Spleen (tissue), 11 donors: ENCODE measurements around the gene OTOG. TPM values are rescaled to one million over a fixed set of nuclear protein-coding genes. Genes with fewer than 3 reads are reported as not detected.

ENCODE experiments used
- DNase-seq: peaks from one replicate; pipeline ENCODE4 v3.0.0-alpha.2; 2020
- H3K27ac ChIP-seq, 8 donors: fragments of 200-600 bp; sonication (generic) in 7 of 8; 1 replicate in 4 of 8; 2 replicates in 4 of 8; pipeline versions ENCODE4 v1.5.0 to v1.8.0; 2016 to 2021; ENCODE audit warnings: inconsistent platforms in 4 of 8, mild to moderate bottlenecking in 4 of 8, moderate library complexity in 1 of 8
- H3K27me3 ChIP-seq, 7 donors: fragments of 200-600 bp; sonication (generic) in 6 of 7; replicated peaks in 1 of 7; 1 replicate in 4 of 7; 2 replicates in 3 of 7; pipeline versions ENCODE4 v1.5.0 to v1.8.0; 2016 to 2021; ENCODE audit warnings: inconsistent platforms in 3 of 7, mild to moderate bottlenecking in 1 of 7
- H3K36me3 ChIP-seq, 6 donors: fragments of 200-600 bp; sonication (generic) in 5 of 6; 1 replicate in 4 of 6; 2 replicates in 2 of 6; pipeline versions ENCODE4 v1.5.0 to v1.8.0; 2016 to 2021; ENCODE audit warnings: inconsistent platforms in 2 of 6
- H3K4me1 ChIP-seq, 6 donors: fragments of 200-600 bp; sonication (generic) in 5 of 6; 1 replicate in 3 of 6; 2 replicates in 3 of 6; pipeline versions ENCODE4 v1.5.0 to v1.8.0; 2016 to 2021; ENCODE audit warnings: inconsistent platforms in 3 of 6
- H3K4me3 ChIP-seq, 8 donors: fragments of 200-600 bp; sonication (generic) in 7 of 8; 1 replicate in 4 of 8; 2 replicates in 4 of 8; pipeline versions ENCODE4 v1.5.0 to v1.8.0; 2016 to 2021; ENCODE audit warnings: inconsistent platforms in 4 of 8, mild to moderate bottlenecking in 4 of 8, moderate library complexity in 2 of 8
- H3K9me3 ChIP-seq, 8 donors: fragments of 200-600 bp; sonication (generic) in 7 of 8; 1 replicate in 4 of 8; 2 replicates in 4 of 8; pipeline versions ENCODE4 v1.5.0 to v1.8.0; 2016 to 2021; ENCODE audit warnings: inconsistent platforms in 4 of 8
- POLR2A ChIP-seq, 3 donors: fragments of 450-650 bp; IDR thresholded peaks; one replicate each; pipeline ENCODE4 v1.5.1; 2017; ENCODE audit warnings: antibody characterized with exemption in 3 of 3, mild to moderate bottlenecking in 1 of 3
- POLR2AphosphoS5 ChIP-seq, 3 donors: sonication (generic); formaldehyde crosslinking; IDR thresholded peaks; one replicate each; pipeline ENCODE4 v1.5.1; 2017; ENCODE audit warnings: antibody characterized with exemption in 3 of 3
- WGBS, 5 donors: extraction: QIAGEN DNeasy Blood & Tissue Kit in 3 of 5; methylation state at CpG; one replicate each; pipeline versions ENCODE4 v1.1.5 to v1.1.7; 2013 to 2018; 5-methylcytosine and 5-hydroxymethylcytosine counted together
- intact Hi-C: fragments of 100-400 bp; cut with DNase I; formaldehyde crosslinking; loops from one replicate; pipeline ENCODE4 v1.15.0; 2023; ENCODE audit warnings: low total_unique reads
- polyA plus RNA-seq, 3 donors: library from polyadenylated mRNA; stranded (reverse); fragments of 200-250 nt; gene quantifications; one replicate each; pipeline ENCODE4 v1.2.1, GENCODE V29; 2013
- total RNA-seq, 7 donors: library from RNA; depleted of rRNA in 3 of 7; stranded (reverse); fragments of >200 nt in 3 of 7; fragmentation: NEBNext Ultra II Directional in 4 of 7; extraction: Animal tissue kit (Norgen Biotek cat#: 25700) in 4 of 7; gene quantifications; one replicate each; pipeline versions ENCODE4 v1.1.0 to v1.2.1, GENCODE V29; 2016 to 2021
- TF ChIP-seq, protein P1 (sequence below), 11 experiments: fragments of 200-600 bp in 7 of 11; fragments of 450-650 bp in 4 of 11; sonication (generic) in 4 of 11; IDR thresholded peaks in 8 of 11; conservative IDR thresholded peaks in 3 of 11; 1 replicate in 7 of 11; 2 replicates in 4 of 11; pipeline versions ENCODE4 v1.4.0 to v1.8.0; 2016 to 2021; ENCODE audit warnings: antibody characterized with exemption in 11 of 11, inconsistent platforms in 4 of 11, mild to moderate bottlenecking in 1 of 11
- donor health status: healthy with polysubstance abuse.
- donor health status: DM: no; HTN: no; CAD: no; lungs with moderate emphysema.
- donor health status: DM: no; HTN: no; CAD: no.
- donor health status: Bipolar disorder and iron deficiency.
- donor health status: healthy.
- donor health status: DM: no; HTN: no; CAD: no.
- donor health status: DM: yes; HTN: yes; CAD: no.

The OTOG gene
- total and polyA plus RNA-seq, 10 donors = not detected

DNA sequence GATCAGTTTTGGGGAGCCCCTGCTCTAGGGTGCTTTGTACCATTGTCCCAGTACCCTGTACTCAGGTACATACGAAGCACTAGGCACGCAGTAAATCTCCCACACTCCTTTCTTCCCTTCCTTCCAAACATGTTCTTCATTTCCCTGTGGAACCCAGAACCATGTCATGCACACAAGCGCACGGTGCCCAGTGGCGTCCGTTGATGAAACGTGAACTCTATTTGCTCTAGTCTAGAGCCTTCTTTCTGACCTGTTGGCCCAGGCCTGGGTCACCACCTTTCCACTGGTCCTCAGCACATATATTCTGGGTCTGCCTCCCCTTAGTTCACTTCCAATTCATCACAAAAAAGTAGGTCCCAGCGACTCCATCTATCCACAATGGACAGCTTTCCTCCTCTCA, 9.8 kb upstream of the OTOG start:
- H3K4me1 ChIP-seq = no peaks in the 10 kb centered on the region
- H3K27ac ChIP-seq = no peak overlapping the region
- peaks cover 0 to 4% (median 0%) of the 10 kb centered on the region in 7 donors for H3K27me3 ChIP-seq
- H3K4me3 ChIP-seq = no peak overlapping the region
- WGBS, 5 donors = 81 to 93% (median 89%) methylated on average over 8 of the region's 8 CpGs
- H3K9me3 ChIP-seq = no peaks in the 10 kb centered on the region
- TF ChIP-seq, protein P1, sequence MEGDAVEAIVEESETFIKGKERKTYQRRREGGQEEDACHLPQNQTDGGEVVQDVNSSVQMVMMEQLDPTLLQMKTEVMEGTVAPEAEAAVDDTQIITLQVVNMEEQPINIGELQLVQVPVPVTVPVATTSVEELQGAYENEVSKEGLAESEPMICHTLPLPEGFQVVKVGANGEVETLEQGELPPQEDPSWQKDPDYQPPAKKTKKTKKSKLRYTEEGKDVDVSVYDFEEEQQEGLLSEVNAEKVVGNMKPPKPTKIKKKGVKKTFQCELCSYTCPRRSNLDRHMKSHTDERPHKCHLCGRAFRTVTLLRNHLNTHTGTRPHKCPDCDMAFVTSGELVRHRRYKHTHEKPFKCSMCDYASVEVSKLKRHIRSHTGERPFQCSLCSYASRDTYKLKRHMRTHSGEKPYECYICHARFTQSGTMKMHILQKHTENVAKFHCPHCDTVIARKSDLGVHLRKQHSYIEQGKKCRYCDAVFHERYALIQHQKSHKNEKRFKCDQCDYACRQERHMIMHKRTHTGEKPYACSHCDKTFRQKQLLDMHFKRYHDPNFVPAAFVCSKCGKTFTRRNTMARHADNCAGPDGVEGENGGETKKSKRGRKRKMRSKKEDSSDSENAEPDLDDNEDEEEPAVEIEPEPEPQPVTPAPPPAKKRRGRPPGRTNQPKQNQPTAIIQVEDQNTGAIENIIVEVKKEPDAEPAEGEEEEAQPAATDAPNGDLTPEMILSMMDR (IDR thresholded peaks at IDR 0.05 in 8 of 11, conservative IDR thresholded peaks at IDR 0.05 in 3 of 11) = no peak
- TF ChIP-seq POLR2AphosphoS5 (IDR thresholded peaks at IDR 0.05) (no peak), POLR2A (IDR thresholded peaks at IDR 0.05) (no peak)
- DNase-seq = peak; percentile 21
- intact Hi-C loops = no loop called here
- H3K36me3 ChIP-seq = no peaks in the 10 kb centered on the region

DNA sequence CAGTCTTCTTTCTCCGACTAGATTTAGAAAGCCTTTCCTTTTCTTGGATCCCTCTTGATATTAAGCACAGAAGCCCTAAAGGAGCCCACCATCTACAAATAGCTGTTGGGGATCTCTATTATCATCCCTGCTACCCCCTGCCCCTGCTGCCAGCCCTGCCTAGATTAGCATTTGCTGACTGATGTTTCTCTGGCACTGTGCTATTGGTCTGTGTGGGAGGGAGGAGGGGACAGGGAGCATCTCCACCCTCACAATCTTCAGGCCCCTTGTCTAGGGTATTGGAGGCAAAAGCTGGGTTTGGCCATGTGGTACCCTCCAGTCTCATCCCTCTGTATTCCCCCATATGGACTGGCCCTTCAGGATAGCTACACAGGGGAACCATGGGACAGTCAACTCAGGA, 9.0 kb upstream of the OTOG start:
- Histone ChIP-seq H3K36me3 (no peaks in the 10 kb centered on the region), H3K27ac (no peak overlapping the region), H3K4me1 (no peaks in the 10 kb centered on the region), H3K4me3 (no peak overlapping the region), H3K27me3 (peaks cover 0 to 8% (median 0%) of the 10 kb centered on the region in 7 donors), H3K9me3 (no peaks in the 10 kb centered on the region)
- TF ChIP-seq, protein P1 (IDR thresholded peaks at IDR 0.05 in 8 of 11, conservative IDR thresholded peaks at IDR 0.05 in 3 of 11) = no peak
- TF ChIP-seq POLR2A (IDR thresholded peaks at IDR 0.05) (no peak), POLR2AphosphoS5 (IDR thresholded peaks at IDR 0.05) (no peak)
- peak; percentile 19 for DNase-seq
- WGBS, 5 donors = 92 to 100% (median 95%) methylated on average over 1 of the region's 1 CpG
- intact Hi-C loops = no loop called here

DNA sequence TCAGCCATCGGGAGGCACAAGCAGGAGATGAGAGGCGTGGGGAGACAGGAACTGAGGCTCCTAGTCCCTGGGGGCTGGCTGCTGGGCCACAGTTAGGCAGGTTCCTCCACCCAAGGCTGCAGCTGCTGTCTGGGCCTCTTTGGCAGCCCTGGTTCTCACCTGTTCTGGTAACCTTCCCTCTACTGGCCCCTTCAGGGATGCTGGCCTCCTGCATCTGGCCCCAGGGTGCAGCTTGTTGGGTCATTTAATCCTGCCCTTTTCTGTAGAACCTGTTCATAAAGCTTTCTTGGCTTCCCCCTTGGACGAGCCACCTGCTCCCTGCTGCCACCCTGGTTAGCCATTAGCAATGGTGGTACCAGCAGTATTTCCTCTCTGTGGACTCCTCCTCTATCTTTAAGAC, 8.3 kb upstream of the OTOG start:
- Histone ChIP-seq H3K9me3 (no peaks in the 10 kb centered on the region), H3K27ac (no peak overlapping the region), H3K27me3 (peaks cover 0 to 15% (median 2%) of the 10 kb centered on the region in 7 donors), H3K4me1 (peaks cover 0 to under 1% (median 0%) of the 10 kb centered on the region in 6 donors), H3K36me3 (no peaks in the 10 kb centered on the region), H3K4me3 (no peak overlapping the region)
- intact Hi-C loops = no loop called here
- 48 to 82% (median 62%) methylated on average over 3 of the region's 3 CpGs for WGBS, 5 donors
- no peak for TF ChIP-seq POLR2AphosphoS5 (IDR thresholded peaks at IDR 0.05)
- TF ChIP-seq, protein P1 (IDR thresholded peaks at IDR 0.05 in 8 of 11, conservative IDR thresholded peaks at IDR 0.05 in 3 of 11) = no peak
- no peak for TF ChIP-seq POLR2A (IDR thresholded peaks at IDR 0.05)
- peak; percentile 65 for DNase-seq

DNA sequence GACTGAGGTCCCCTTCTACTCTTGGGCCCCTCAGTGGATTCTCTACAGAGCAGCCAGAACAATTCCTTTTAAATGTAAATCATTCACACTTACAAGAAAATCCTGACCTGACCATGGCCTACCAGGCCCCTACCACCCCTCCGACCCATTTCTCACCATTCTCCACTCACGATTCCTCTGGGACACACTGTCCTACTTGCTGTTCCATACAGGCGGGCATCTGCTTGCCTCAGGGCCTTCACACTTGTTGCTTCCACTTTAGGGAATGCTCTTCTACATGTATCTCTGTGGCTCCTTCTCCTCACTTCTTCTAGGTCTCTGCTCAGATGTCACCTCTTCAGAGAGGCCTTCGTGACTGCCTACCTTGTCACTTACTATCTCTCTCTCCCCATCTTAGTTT, 6.3 kb upstream of the OTOG start:
- Histone ChIP-seq H3K27ac (no peak overlapping the region), H3K4me3 (no peak overlapping the region), H3K4me1 (peaks cover 0 to 7% (median 4%) of the 10 kb centered on the region in 6 donors), H3K9me3 (no peaks in the 10 kb centered on the region), H3K27me3 (peaks cover 0 to 33% (median 13%) of the 10 kb centered on the region in 7 donors), H3K36me3 (no peaks in the 10 kb centered on the region)
- DNase-seq = no peak
- TF ChIP-seq POLR2A (IDR thresholded peaks at IDR 0.05) = no peak
- TF ChIP-seq POLR2AphosphoS5 (IDR thresholded peaks at IDR 0.05) = no peak
- TF ChIP-seq, protein P1 (IDR thresholded peaks at IDR 0.05 in 8 of 11, conservative IDR thresholded peaks at IDR 0.05 in 3 of 11) = no peak
- WGBS, 5 donors = 72 to 95% (median 87%) methylated on average over 4 of the region's 4 CpGs
- intact Hi-C loops = no loop called here
